HepG2 (cell line): ENCODE measurements around the gene TTK. TPM values are rescaled to one million over a fixed set of nuclear protein-coding genes. Genes with fewer than 3 reads are reported as not detected.

Experiments used
- ATAC-seq: fragments of 200-7000 bp; cut with Tn5 transposase; 3 replicates; pipeline ENCODE4 v1.9.1; 2020; ENCODE audit warnings: mild to moderate bottlenecking, moderate library complexity
- BruUV-seq: library from RNA; stranded (reverse); fragments of 400-500 nt; replicated peaks from 2 replicates; lab custom pipeline; 2021; lab: Mats Ljungman, UMichigan
- CTCF ChIA-PET: fragments of 300-600 bp; formaldehyde crosslinking; extraction: SDS; loops from one replicate; lab custom pipeline; 2021; ENCODE audit warnings: low total read pairs, inconsistent platforms, low intra/inter-chr PET ratio; lab: Yijun Ruan, JAX
- POLR2A ChIA-PET: fragments of 350-600 bp; sonication (Branson Sonifier 250); formaldehyde crosslinking; loops from one replicate; lab custom pipeline; 2020; ENCODE audit warnings: antibody characterized with exemption, inconsistent platforms; lab: Yijun Ruan, JAX
- DNase-seq: peaks from one replicate; pipeline ENCODE4 v3.0.0-alpha.2; 2015; ENCODE audit warnings: low spot score
- FAIRE-seq: peaks from 3 replicates; lab custom pipeline; 2011; peaks lifted over from hg19 to GRCh38; lab: Jason Lieb, UNC
- H2AFZ ChIP-seq: one replicate; pipeline ENCODE4 v1.6.1; 2011; ENCODE audit warnings: low read length, inconsistent platforms
- H3K27ac ChIP-seq: fragments of 300-600 bp; 3 replicates; pipeline ENCODE4 v1.8.0; 2011; ENCODE audit warnings: mixed run types, mild to moderate bottlenecking, mixed read lengths, low read length, inconsistent platforms; ENCODE audit not compliant: insufficient read depth; ENCODE audit errors: extremely low read length
- H3K27me3 ChIP-seq, 2 experiments: fragments of 200-600 bp in 1 of 2; 2 replicates in 1 of 2; 3 replicates in 1 of 2; pipeline versions ENCODE4 v1.6.0 to v1.8.0; 2011; ENCODE audit warnings: low read length in 2 of 2, mild to moderate bottlenecking in 2 of 2, moderate library complexity in 2 of 2, inconsistent platforms in 1 of 2; ENCODE audit not compliant: insufficient read depth in 2 of 2, control insufficient read depth in 1 of 2
- H3K36me3 ChIP-seq, 2 experiments: fragments of 200-600 bp in 1 of 2; replicated peaks in 1 of 2; 2 replicates in 1 of 2; 3 replicates in 1 of 2; pipeline versions ENCODE4 v1.5.1 to v1.8.0; 2011; ENCODE audit warnings: low read length in 2 of 2, inconsistent platforms in 1 of 2; ENCODE audit not compliant: insufficient read depth in 2 of 2, control insufficient read depth in 1 of 2
- H3K4me1 ChIP-seq: 2 replicates; pipeline ENCODE4 v1.5.1; 2012; ENCODE audit warnings: low read length, inconsistent platforms; ENCODE audit not compliant: insufficient read depth
- H3K4me2 ChIP-seq: 2 replicates; pipeline ENCODE4 v1.6.0; 2011; ENCODE audit warnings: low read depth, low read length, inconsistent platforms
- H3K4me3 ChIP-seq, 3 experiments: fragments of 200-600 bp in 1 of 3; sonication (generic), shearing (Covaris generic) in 1 of 3; replicated peaks in 1 of 3; 2 replicates each; pipeline ENCODE4 v1.5.1; 2011 to 2016; ENCODE audit warnings: low read length in 3 of 3, inconsistent platforms in 2 of 3, low read depth in 2 of 3, mild to moderate bottlenecking in 2 of 3, control low read depth in 1 of 3, mixed read lengths in 1 of 3; ENCODE audit not compliant: insufficient read depth in 1 of 3
- H3K79me2 ChIP-seq: one replicate; pipeline ENCODE4 v1.6.1; 2011; ENCODE audit warnings: low read length, inconsistent platforms; ENCODE audit not compliant: insufficient read depth
- H3K9ac ChIP-seq: 2 replicates; pipeline ENCODE4 v1.6.0; 2011; ENCODE audit warnings: mild to moderate bottlenecking, low read depth, low read length, inconsistent platforms; ENCODE audit not compliant: insufficient read depth
- H3K9me3 ChIP-seq: 2 replicates; pipeline ENCODE4 v1.5.1; 2012; ENCODE audit warnings: mild to moderate bottlenecking, low read length
- H4K20me1 ChIP-seq: 2 replicates; pipeline ENCODE4 v1.6.0; 2011; ENCODE audit warnings: inconsistent platforms, mild to moderate bottlenecking, low read length, moderate library complexity; ENCODE audit not compliant: insufficient read depth
- CC2D1A ChIP-seq: sonication (generic); formaldehyde crosslinking; IDR thresholded peaks from 2 replicates; pipeline ENCODE4 v1.8.1; 2023; ENCODE audit warnings: mild to moderate bottlenecking, missing genetic modification reagents
- GLMP ChIP-seq: sonication (generic); formaldehyde crosslinking; IDR thresholded peaks from 2 replicates; pipeline ENCODE4 v1.9.0; 2021; ENCODE audit warnings: missing genetic modification reagents, mild to moderate bottlenecking, borderline replicate concordance
- HES4 ChIP-seq: sonication (generic); formaldehyde crosslinking; IDR thresholded peaks from 2 replicates; pipeline ENCODE4 v1.9.0; 2021; ENCODE audit warnings: mild to moderate bottlenecking, missing genetic modification reagents, borderline replicate concordance
- MTERF4 ChIP-seq: sonication (generic); formaldehyde crosslinking; IDR thresholded peaks from 2 replicates; pipeline ENCODE4 v1.8.0; 2023; ENCODE audit warnings: mild to moderate bottlenecking, missing genetic modification reagents
- NR0B2 ChIP-seq: sonication (generic); formaldehyde crosslinking; IDR thresholded peaks from 2 replicates; pipeline ENCODE4 v1.4.0; 2020; ENCODE audit warnings: mild to moderate bottlenecking, missing genetic modification reagents
- ZBTB34 ChIP-seq: sonication (generic); formaldehyde crosslinking; IDR thresholded peaks from 2 replicates; pipeline ENCODE4 v1.8.0; 2022; ENCODE audit warnings: mild to moderate bottlenecking, missing genetic modification reagents
- ZNF720 ChIP-seq: sonication (generic); formaldehyde crosslinking; IDR thresholded peaks from 2 replicates; pipeline ENCODE4 v1.4.0; 2020; ENCODE audit warnings: missing genetic modification reagents
- ZNF746 ChIP-seq: sonication (generic); formaldehyde crosslinking; IDR thresholded peaks from 2 replicates; pipeline ENCODE4 v1.8.0; 2022; ENCODE audit warnings: mild to moderate bottlenecking, missing genetic modification reagents
- WGBS: methylation state at CpG from one replicate; pipeline ENCODE4 v1.1.6; 2017; ENCODE audit warnings: low lambda C conversion rate; 5-methylcytosine and 5-hydroxymethylcytosine counted together
- in situ Hi-C: cut with HindIII; loops from 2 replicates; pipeline ENCODE4 v1.10.0; 2017; ENCODE audit warnings: low pct_unique_long_range_greater_than_20kb; ENCODE audit not compliant: extremely low pct_ligation_motif_present
- intact Hi-C: fragments of 100-400 bp; cut with micrococcal nuclease; formaldehyde crosslinking; loops from one replicate; pipeline ENCODE4 v1.10.0; 2022; ENCODE audit not compliant: unreplicated experiment
- polyA plus RNA-seq, 8 experiments: library from polyadenylated mRNA; depleted of rRNA in 3 of 8; stranded (reverse) in 7 of 8; unstranded in 1 of 8; fragments of >200 nt; fragmentation: Illumina TruSeq in 4 of 8; extraction: Trizol in 4 of 8; gene quantifications; 2 replicates each; pipeline versions ENCODE4 v1.2.1 to v1.2.3, GENCODE V29; 2011 to 2016; ENCODE audit warnings: low read depth in 4 of 8, missing spikeins in 1 of 8, mixed read lengths in 1 of 8; ENCODE audit not compliant: insufficient read depth in 1 of 8
- total RNA-seq, 5 experiments: library from RNA; depleted of rRNA; stranded (reverse); fragments of >200 nt; fragmentation: Illumina TruSeq; extraction: Trizol; gene quantifications; 2 replicates each; pipeline ENCODE4 v1.2.3, GENCODE V29; 2016; ENCODE audit warnings: low read depth in 1 of 5
- TF ChIP-seq, protein P1 (sequence below): sonication (generic); formaldehyde crosslinking; IDR thresholded peaks from 2 replicates; pipeline ENCODE4 v1.4.0; 2020; ENCODE audit warnings: missing genetic modification reagents, borderline replicate concordance
- TF ChIP-seq, protein P2 (sequence below): sonication (generic); formaldehyde crosslinking; IDR thresholded peaks from 2 replicates; pipeline ENCODE4 v1.5.1; 2020; ENCODE audit warnings: missing genetic modification reagents, mild to moderate bottlenecking, borderline replicate concordance
- TF ChIP-seq, protein P3 (sequence below): IDR thresholded peaks from 2 replicates; pipeline ENCODE4 v1.6.1; 2016; ENCODE audit warnings: mild to moderate bottlenecking, missing biosample characterization, missing genetic modification reagents

TTK gene
- total and polyA plus RNA-seq, 2 of the 13 experiments (the other 11 are each of a cell fraction or from before 2014, with no cell fraction given): 8.6 to 33.2 TPM

GRCh38 chr6:80003826-80004172 lies 650 bp upstream of the TTK start:
- peaks cover 26% of the 10 kb centered on the region for H3K4me1 ChIP-seq
- peak; percentile 46 for ATAC-seq
- in situ Hi-C loops (no loop called here), intact Hi-C loops (loop anchor here (1.0 to 5.0 kb wide), 3 partner anchors 54 to 926 kb away; partner anchors contain the start of genes BCKDHB and PHIP)
- H3K9me3 ChIP-seq: no peaks in the 10 kb centered on the region
- H3K4me2 ChIP-seq: peak overlapping the region; percentile 89
- H3K27ac ChIP-seq: peak overlapping the region; percentile 85
- WGBS: 3% methylated on average over 9 of the region's 13 CpGs
- peak overlapping the region; percentile 37 for H2AFZ ChIP-seq
- H3K9ac ChIP-seq: peak overlapping the region; percentile 72
- H3K27me3 ChIP-seq: no peaks in the 10 kb centered on the region; a peak in 1 of 5 replicates
- BruUV-seq: TSS peak; percentile 84
- CTCF ChIA-PET: no interaction called here
- no peak for FAIRE-seq
- peak overlapping the region; percentile 80 to 96 (median 91) for H3K4me3 ChIP-seq
- H3K79me2 ChIP-seq: peaks cover 23% of the 10 kb centered on the region
- no peaks in the 10 kb centered on the region for H4K20me1 ChIP-seq
- no peak for DNase-seq
- POLR2A ChIA-PET: interaction anchor here (1.0 kb wide), 1 partner anchor 17 kb away, joined by 3 read pairs; no protein-coding TSS in a partner anchor
- peaks cover 0 to 11% of the 10 kb centered on the region in 2 experiments; a peak in 3 of 5 replicates for H3K36me3 ChIP-seq
- no peak for TF ChIP-seq GLMP (CRISPR knock-in tag)
- no peak for TF ChIP-seq NR0B2 (CRISPR knock-in tag)
- TF ChIP-seq CC2D1A (CRISPR knock-in tag): no peak
- 0 out of 2 replicates have a peak, but pooled peaks have one; percentile 22 for TF ChIP-seq MTERF4 (CRISPR knock-in tag)
- 0 out of 2 replicates have a peak, but pooled peaks have one; percentile 42 for TF ChIP-seq ZBTB34 (CRISPR knock-in tag)
- 0 out of 2 replicates have a peak, but pooled peaks have one; percentile 30 for TF ChIP-seq HES4 (CRISPR knock-in tag)
- TF ChIP-seq, protein P1, sequence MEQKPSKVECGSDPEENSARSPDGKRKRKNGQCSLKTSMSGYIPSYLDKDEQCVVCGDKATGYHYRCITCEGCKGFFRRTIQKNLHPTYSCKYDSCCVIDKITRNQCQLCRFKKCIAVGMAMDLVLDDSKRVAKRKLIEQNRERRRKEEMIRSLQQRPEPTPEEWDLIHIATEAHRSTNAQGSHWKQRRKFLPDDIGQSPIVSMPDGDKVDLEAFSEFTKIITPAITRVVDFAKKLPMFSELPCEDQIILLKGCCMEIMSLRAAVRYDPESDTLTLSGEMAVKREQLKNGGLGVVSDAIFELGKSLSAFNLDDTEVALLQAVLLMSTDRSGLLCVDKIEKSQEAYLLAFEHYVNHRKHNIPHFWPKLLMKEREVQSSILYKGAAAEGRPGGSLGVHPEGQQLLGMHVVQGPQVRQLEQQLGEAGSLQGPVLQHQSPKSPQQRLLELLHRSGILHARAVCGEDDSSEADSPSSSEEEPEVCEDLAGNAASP (CRISPR knock-in tag): no peak
- TF ChIP-seq, protein P2, sequence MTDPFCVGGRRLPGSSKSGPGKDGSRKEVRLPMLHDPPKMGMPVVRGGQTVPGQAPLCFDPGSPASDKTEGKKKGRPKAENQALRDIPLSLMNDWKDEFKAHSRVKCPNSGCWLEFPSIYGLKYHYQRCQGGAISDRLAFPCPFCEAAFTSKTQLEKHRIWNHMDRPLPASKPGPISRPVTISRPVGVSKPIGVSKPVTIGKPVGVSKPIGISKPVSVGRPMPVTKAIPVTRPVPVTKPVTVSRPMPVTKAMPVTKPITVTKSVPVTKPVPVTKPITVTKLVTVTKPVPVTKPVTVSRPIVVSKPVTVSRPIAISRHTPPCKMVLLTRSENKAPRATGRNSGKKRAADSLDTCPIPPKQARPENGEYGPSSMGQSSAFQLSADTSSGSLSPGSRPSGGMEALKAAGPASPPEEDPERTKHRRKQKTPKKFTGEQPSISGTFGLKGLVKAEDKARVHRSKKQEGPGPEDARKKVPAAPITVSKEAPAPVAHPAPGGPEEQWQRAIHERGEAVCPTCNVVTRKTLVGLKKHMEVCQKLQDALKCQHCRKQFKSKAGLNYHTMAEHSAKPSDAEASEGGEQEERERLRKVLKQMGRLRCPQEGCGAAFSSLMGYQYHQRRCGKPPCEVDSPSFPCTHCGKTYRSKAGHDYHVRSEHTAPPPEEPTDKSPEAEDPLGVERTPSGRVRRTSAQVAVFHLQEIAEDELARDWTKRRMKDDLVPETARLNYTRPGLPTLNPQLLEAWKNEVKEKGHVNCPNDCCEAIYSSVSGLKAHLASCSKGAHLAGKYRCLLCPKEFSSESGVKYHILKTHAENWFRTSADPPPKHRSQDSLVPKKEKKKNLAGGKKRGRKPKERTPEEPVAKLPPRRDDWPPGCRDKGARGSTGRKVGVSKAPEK: no peak
- TF ChIP-seq, protein P3, sequence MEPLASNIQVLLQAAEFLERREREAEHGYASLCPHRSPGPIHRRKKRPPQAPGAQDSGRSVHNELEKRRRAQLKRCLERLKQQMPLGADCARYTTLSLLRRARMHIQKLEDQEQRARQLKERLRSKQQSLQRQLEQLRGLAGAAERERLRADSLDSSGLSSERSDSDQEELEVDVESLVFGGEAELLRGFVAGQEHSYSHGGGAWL: no peak
- TF ChIP-seq ZNF746 (CRISPR knock-in tag): no peak
- no peak for TF ChIP-seq ZNF720 (CRISPR knock-in tag)
